ENCODE measurements around the gene SLC25A47.

- no peak for TF ChIP-seq POLR2A (IDR thresholded peaks at IDR 0.05; ENCODE audit: low read depth, low read length)
- TF ChIP-seq POLR2AphosphoS5 (IDR thresholded peaks at IDR 0.05; ENCODE audit: low read depth, low read length), result no peak
- no peak for TF ChIP-seq TAF1 (IDR thresholded peaks at IDR 0.05; ENCODE audit: borderline replicate concordance, low read depth, low read length)
These were observed 15.2 kb upstream of the SLC25A47 start for GRCh38 chr14:100307766-100308426.

Data from GM12892 (cell line).